ENCODE measurements around the gene POMP. TPM values are rescaled to one million over a fixed set of nuclear protein-coding genes. Genes with fewer than 3 reads are reported as not detected.

POMP gene
- total RNA-seq, 4 donors from 2014 or later = 162 to 188 (median 176) TPM

DNA sequence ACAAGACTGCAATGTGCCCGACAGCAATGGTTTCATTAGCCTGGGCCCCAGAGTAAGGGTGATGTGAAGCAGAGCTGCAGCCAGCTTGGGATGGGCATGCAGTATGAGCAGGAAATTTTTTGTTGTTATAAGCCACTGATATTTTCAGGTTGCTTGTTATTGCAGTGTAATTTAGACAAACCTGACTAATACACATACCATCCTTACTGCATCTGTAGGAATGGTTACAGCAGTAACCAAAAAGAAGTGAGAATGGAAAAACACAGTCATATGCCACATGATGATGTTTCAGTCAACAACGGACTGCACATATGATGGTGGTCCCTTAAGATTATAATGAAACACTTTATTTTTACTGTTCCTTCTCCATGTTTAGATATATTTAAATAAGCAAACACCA is 8.6 kb upstream of the POMP start:
- in situ Hi-C loops (cut with MboI; ENCODE audit: low sequenced_read_pairs in 4 of 4) = loop anchor here in 2 of 4 donors (10.0 to 25.0 kb wide), 2 partner anchors 65 to 513 kb away; partner anchors contain the start of genes PAN3 (in 1 of the 2) and SLC46A3 (in 1 of the 2)

GRCh38 chr13:28651810-28652401 is 7.0 kb upstream of the POMP start:
- Histone ChIP-seq H3K36me3 (no peaks in the 10 kb centered on the region), H3K9me3 (no peaks in the 10 kb centered on the region), H3K27ac (no peak overlapping the region), H3K27me3 (no peaks in the 10 kb centered on the region), H3K4me1 (peaks cover 4% of the 10 kb centered on the region in 2 donors), H3K4me3 (no peak overlapping the region)
- ATAC-seq (no peak), DNase-seq (no peak)
- in situ Hi-C loops (cut with MboI; ENCODE audit: low sequenced_read_pairs in 4 of 4) = loop anchor here in 2 of 4 donors (10.0 to 25.0 kb wide), 2 partner anchors 63 to 515 kb away; partner anchors contain the start of genes PAN3 (in 1 of the 2) and SLC46A3 (in 1 of the 2)
- intact Hi-C loops (cut with DNase I; ENCODE audit: low total_unique reads) = loop anchor here (10.0 kb wide), 2 partner anchors 517 to 1397 kb away; partner anchors contain the start of genes PAN3 and RPL21
- TF ChIP-seq POLR2A (IDR thresholded peaks at IDR 0.05) (no peak), CTCF (IDR thresholded peaks at IDR 0.05 in 4 of 5, conservative IDR thresholded peaks at IDR 0.05 in 1 of 5) (no peak)

More for the DNA sequence above, 8.6 kb upstream of the POMP start:
- intact Hi-C loops (cut with DNase I; ENCODE audit: low total_unique reads) = loop anchor here (10.0 kb wide), 2 partner anchors 515 to 1395 kb away; partner anchors contain the start of genes PAN3 and RPL21
- ATAC-seq (no peak), DNase-seq (no peak)
- Histone ChIP-seq H3K36me3 (no peaks in the 10 kb centered on the region), H3K4me1 (no peaks in the 10 kb centered on the region), H3K9me3 (no peaks in the 10 kb centered on the region), H3K4me3 (no peak overlapping the region), H3K27ac (no peak overlapping the region), H3K27me3 (no peaks in the 10 kb centered on the region)
- TF ChIP-seq CTCF (IDR thresholded peaks at IDR 0.05 in 4 of 5, conservative IDR thresholded peaks at IDR 0.05 in 1 of 5) = no peak
- TF ChIP-seq POLR2A (IDR thresholded peaks at IDR 0.05) = no peak

DNA sequence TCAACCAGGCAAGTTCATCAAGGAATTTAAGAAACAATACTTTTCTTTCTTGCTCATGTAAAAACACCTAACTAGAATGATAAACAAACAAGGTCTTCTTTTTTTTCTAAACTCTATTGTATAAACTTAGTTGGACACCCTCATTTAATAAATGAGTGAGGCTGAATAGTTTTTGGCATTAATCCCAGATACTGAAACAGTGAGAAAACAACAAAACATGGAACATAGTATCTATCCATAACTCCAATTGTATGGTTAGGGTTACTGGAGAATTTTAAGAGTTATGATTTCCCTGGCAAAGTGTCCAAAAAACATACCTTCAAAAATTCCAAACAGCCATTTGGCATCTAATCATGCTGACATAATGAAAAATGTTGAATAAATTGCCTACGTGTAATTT is 5.8 kb upstream of the POMP start:
- no peak for ATAC-seq
- in situ Hi-C loops (cut with MboI; ENCODE audit: low sequenced_read_pairs in 4 of 4) = loop anchor here in 2 of 4 donors (10.0 to 25.0 kb wide), 2 partner anchors 62 to 516 kb away; partner anchors contain the start of genes PAN3 (in 1 of the 2) and SLC46A3 (in 1 of the 2)
- H3K27ac ChIP-seq = peak overlapping the region in 1 of 4 donors; percentile 28

GRCh38 chr13:28654276-28654675 is 4.7 kb upstream of the POMP start:
- no peak overlapping the region for H3K27ac ChIP-seq
- ATAC-seq = no peak
- no peaks in the 10 kb centered on the region for H3K9me3 ChIP-seq
- H3K4me1 ChIP-seq = peaks cover 17 to 18% of the 10 kb centered on the region in 2 donors
- TF ChIP-seq POLR2A (IDR thresholded peaks at IDR 0.05) (no peak), CTCF (IDR thresholded peaks at IDR 0.05 in 4 of 5, conservative IDR thresholded peaks at IDR 0.05 in 1 of 5) (no peak)
- intact Hi-C loops (cut with DNase I; ENCODE audit: low total_unique reads) (loop anchor here (10.0 kb wide), 2 partner anchors 519 to 1399 kb away; partner anchors contain the start of genes PAN3 and RPL21), in situ Hi-C loops (cut with MboI; ENCODE audit: low sequenced_read_pairs in 4 of 4) (loop anchor here in 2 of 4 donors (10.0 to 25.0 kb wide), 2 partner anchors 61 to 517 kb away; partner anchors contain the start of genes PAN3 (in 1 of the 2) and SLC46A3 (in 1 of the 2))
- no peak overlapping the region for H3K4me3 ChIP-seq
- no peaks in the 10 kb centered on the region for H3K27me3 ChIP-seq
- no peak for DNase-seq
- no peaks in the 10 kb centered on the region for H3K36me3 ChIP-seq

More for the DNA sequence above, 5.8 kb upstream of the POMP start:
- no peak for TF ChIP-seq POLR2A (IDR thresholded peaks at IDR 0.05)
- no peak for TF ChIP-seq CTCF (IDR thresholded peaks at IDR 0.05 in 4 of 5, conservative IDR thresholded peaks at IDR 0.05 in 1 of 5)
- no peaks in the 10 kb centered on the region for H3K9me3 ChIP-seq
- no peak overlapping the region for H3K4me3 ChIP-seq
- H3K36me3 ChIP-seq = no peaks in the 10 kb centered on the region
- DNase-seq = no peak
- intact Hi-C loops (cut with DNase I; ENCODE audit: low total_unique reads) = loop anchor here (10.0 kb wide), 2 partner anchors 518 to 1398 kb away; partner anchors contain the start of genes PAN3 and RPL21
- peaks cover 16% of the 10 kb centered on the region in 2 donors for H3K4me1 ChIP-seq
- no peaks in the 10 kb centered on the region for H3K27me3 ChIP-seq

All from gastrocnemius medialis (tissue), 4 donors.